CD14-positive monocyte (primary cell): Measurements from ENCODE around the gene ZCCHC8. TPM values are rescaled to one million over a fixed set of nuclear protein-coding genes. Genes with fewer than 3 reads are reported as not detected.

Experiments used
- DNase-seq, 3 donors: peaks; one replicate each; pipeline ENCODE4 v3.0.0-alpha.2; 2011 to 2022
- H2AFZ ChIP-seq: 2 replicates; pipeline ENCODE4 v1.6.0; 2012; ENCODE audit warnings: mild to moderate bottlenecking, low read depth, low read length, inconsistent platforms; ENCODE audit not compliant: insufficient read depth, poor library complexity, severe bottlenecking
- H3K27ac ChIP-seq, 2 donors: 1 replicate in 1 of 2; 2 replicates in 1 of 2; pipeline ENCODE4 v1.5.1; 2012 to 2013; ENCODE audit warnings: low read length in 2 of 2, control low read depth in 1 of 2, inconsistent platforms in 1 of 2, low read depth in 1 of 2, mild to moderate bottlenecking in 1 of 2
- H3K27me3 ChIP-seq, 2 donors: one replicate each; pipeline versions ENCODE4 v1.6.0 to v1.6.1; 2011 to 2013; ENCODE audit warnings: low read length in 2 of 2; ENCODE audit not compliant: control insufficient read depth in 2 of 2, insufficient read depth in 2 of 2
- H3K36me3 ChIP-seq, 2 donors: replicated peaks in 1 of 2; 1 replicate in 1 of 2; 2 replicates in 1 of 2; pipeline versions ENCODE4 v1.5.1 to v1.6.1; 2012 to 2013; ENCODE audit warnings: low read length in 2 of 2, control low read depth in 1 of 2, inconsistent platforms in 1 of 2, mild to moderate bottlenecking in 1 of 2; ENCODE audit not compliant: insufficient read depth in 2 of 2, control insufficient read depth in 1 of 2
- H3K4me1 ChIP-seq, 2 donors: 1 replicate in 1 of 2; 2 replicates in 1 of 2; pipeline versions ENCODE4 v1.5.1 to v1.6.1; 2012 to 2013; ENCODE audit warnings: low read length in 2 of 2, control low read depth in 1 of 2, inconsistent platforms in 1 of 2, mild to moderate bottlenecking in 1 of 2, moderate library complexity in 1 of 2; ENCODE audit not compliant: insufficient read depth in 2 of 2, control insufficient read depth in 1 of 2
- H3K4me2 ChIP-seq: replicated peaks from 2 replicates; pipeline ENCODE3; 2012; ENCODE audit warnings: low read length, moderate library complexity, mild to moderate bottlenecking; ENCODE audit not compliant: poor library complexity, severe bottlenecking; ENCODE audit errors: extremely low read depth
- H3K4me3 ChIP-seq, 3 experiments: fragments of 200-600 bp in 1 of 3; sonication (generic) in 1 of 3; replicated peaks in 1 of 3; 1 replicate in 2 of 3; 2 replicates in 1 of 3; pipeline ENCODE4 v1.5.1; 2011 to 2013; ENCODE audit warnings: low read length in 3 of 3, mild to moderate bottlenecking in 3 of 3, control low read depth in 2 of 3, low read depth in 2 of 3, inconsistent platforms in 1 of 3, moderate library complexity in 1 of 3
- H3K79me2 ChIP-seq: 2 replicates; pipeline ENCODE4 v1.6.0; 2012; ENCODE audit warnings: mild to moderate bottlenecking, control low read depth, inconsistent platforms, low read length, moderate library complexity; ENCODE audit not compliant: insufficient read depth
- H3K9ac ChIP-seq: 2 replicates; pipeline ENCODE4 v1.6.0; 2017; ENCODE audit warnings: low read length, mild to moderate bottlenecking; ENCODE audit not compliant: insufficient read depth, poor library complexity, severe bottlenecking
- H3K9me3 ChIP-seq, 2 donors: replicated peaks in 1 of 2; 1 replicate in 1 of 2; 2 replicates in 1 of 2; pipeline versions ENCODE4 v1.5.1 to v1.6.1; 2012 to 2013; ENCODE audit warnings: low read length in 2 of 2, control low read depth in 1 of 2; ENCODE audit not compliant: control insufficient read depth in 1 of 2, insufficient read depth in 1 of 2
- H4K20me1 ChIP-seq: 2 replicates; pipeline ENCODE4 v1.6.0; 2012; ENCODE audit warnings: mild to moderate bottlenecking, low read length, control low read depth, moderate library complexity; ENCODE audit not compliant: insufficient read depth
- H3K27ac Mint-ChIP-seq, 7 donors: one replicate each; pipeline ENCODE4 v1.8.0; 2020; ENCODE audit warnings: mild to moderate bottlenecking in 7 of 7, mixed read lengths in 7 of 7, moderate library complexity in 6 of 7, inconsistent platforms in 2 of 7
- H3K27me3 Mint-ChIP-seq, 3 donors: one replicate each; pipeline ENCODE4 v1.8.0; 2021 to 2022; ENCODE audit warnings: low read depth in 3 of 3, mild to moderate bottlenecking in 3 of 3, mixed read lengths in 3 of 3, moderate library complexity in 3 of 3, inconsistent platforms in 1 of 3
- H3K36me3 Mint-ChIP-seq, 2 donors: one replicate each; pipeline ENCODE4 v1.8.0; 2020; ENCODE audit warnings: mixed read lengths in 2 of 2, inconsistent platforms in 1 of 2, mild to moderate bottlenecking in 1 of 2
- H3K4me1 Mint-ChIP-seq: one replicate; pipeline ENCODE4 v1.8.0; 2020; ENCODE audit warnings: mild to moderate bottlenecking, mixed read lengths
- H3K4me3 Mint-ChIP-seq, 2 donors: one replicate each; pipeline ENCODE4 v1.8.0; 2020; ENCODE audit warnings: mild to moderate bottlenecking in 2 of 2, mixed read lengths in 2 of 2, moderate library complexity in 1 of 2
- H3K9me3 Mint-ChIP-seq, 7 donors: one replicate each; pipeline ENCODE4 v1.8.0; 2020 to 2022; ENCODE audit warnings: mixed read lengths in 7 of 7, mild to moderate bottlenecking in 6 of 7, moderate library complexity in 6 of 7, inconsistent platforms in 2 of 7
- WGBS: methylation state at CpG from one replicate; pipeline ENCODE4 v1.1.5; 2013; ENCODE audit warnings: missing lambda C conversion rate; ENCODE audit not compliant: insufficient coverage; 5-methylcytosine and 5-hydroxymethylcytosine counted together
- intact Hi-C, 2 donors: fragments of 100-400 bp; cut with micrococcal nuclease; formaldehyde crosslinking; loops; one replicate each; pipeline versions ENCODE4 v1.15.0 to v1.15.1; 2023
- polyA plus RNA-seq, 3 donors: library from polyadenylated mRNA; depleted of rRNA in 1 of 3; unstranded in 2 of 3; stranded (reverse) in 1 of 3; fragments of 300-500 nt in 2 of 3; fragments of >200 nt in 1 of 3; fragmentation: Illumina TruSeq in 2 of 3; gene quantifications; 1 replicate in 2 of 3; 2 replicates in 1 of 3; pipeline ENCODE4 v1.2.3, GENCODE V29; 2012 to 2021
- TF ChIP-seq, protein P1 (sequence below): fragments of 200-600 bp; IDR thresholded peaks from one replicate; pipeline ENCODE4 v1.8.0; 2022; ENCODE audit warnings: antibody characterized with exemption, mild to moderate bottlenecking

ZCCHC8 gene
- polyA plus RNA-seq, 3 donors: 2.5 to 25.4 (median 5.4) TPM

DNA sequence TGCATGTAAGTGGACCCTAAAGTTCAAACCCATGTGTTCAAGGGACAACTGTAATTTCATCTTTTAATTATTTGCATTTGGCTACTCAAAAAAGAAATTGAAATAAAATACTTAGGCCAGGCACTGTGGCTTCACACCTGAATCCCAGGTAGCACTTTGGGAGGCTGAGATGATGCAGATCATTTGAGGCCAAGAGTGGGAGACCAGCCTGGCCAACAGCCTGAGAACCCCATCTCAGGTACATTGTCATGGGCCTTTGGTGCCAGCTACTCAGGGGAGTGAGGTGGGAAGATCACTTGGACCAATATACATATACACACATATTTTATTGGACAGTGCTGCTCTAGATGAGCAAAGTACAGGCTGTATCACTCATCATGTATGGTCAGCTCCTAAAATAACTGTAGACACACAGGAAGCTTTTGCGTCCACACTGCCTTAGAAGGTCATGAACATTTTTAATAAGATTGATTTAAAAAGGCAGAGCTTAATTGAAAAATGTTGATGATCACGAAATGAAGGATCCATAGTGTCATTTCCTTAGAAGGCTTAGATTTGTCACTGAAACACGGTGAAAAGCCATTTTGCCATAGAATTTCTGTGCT is 2.5 kb upstream of the ZCCHC8 start:
- Histone ChIP-seq H2AFZ (no peak overlapping the region), H3K79me2 (peaks cover 54% of the 10 kb centered on the region), H3K27ac (peak overlapping the region in 1 of 2 donors; percentile 99), H3K4me1 (peaks cover 32 to 53% of the 10 kb centered on the region in 2 donors), H3K4me3 (no peak overlapping the region), H4K20me1 (peaks cover 46% of the 10 kb centered on the region), H3K9me3 (no peaks in the 10 kb centered on the region), H3K36me3 (peaks cover 49 to 55% of the 10 kb centered on the region in 2 donors), H3K9ac (no peak overlapping the region), H3K27me3 (no peaks in the 10 kb centered on the region), H3K4me2 (no peak overlapping the region)
- no peak for DNase-seq
- TF ChIP-seq, protein P1, sequence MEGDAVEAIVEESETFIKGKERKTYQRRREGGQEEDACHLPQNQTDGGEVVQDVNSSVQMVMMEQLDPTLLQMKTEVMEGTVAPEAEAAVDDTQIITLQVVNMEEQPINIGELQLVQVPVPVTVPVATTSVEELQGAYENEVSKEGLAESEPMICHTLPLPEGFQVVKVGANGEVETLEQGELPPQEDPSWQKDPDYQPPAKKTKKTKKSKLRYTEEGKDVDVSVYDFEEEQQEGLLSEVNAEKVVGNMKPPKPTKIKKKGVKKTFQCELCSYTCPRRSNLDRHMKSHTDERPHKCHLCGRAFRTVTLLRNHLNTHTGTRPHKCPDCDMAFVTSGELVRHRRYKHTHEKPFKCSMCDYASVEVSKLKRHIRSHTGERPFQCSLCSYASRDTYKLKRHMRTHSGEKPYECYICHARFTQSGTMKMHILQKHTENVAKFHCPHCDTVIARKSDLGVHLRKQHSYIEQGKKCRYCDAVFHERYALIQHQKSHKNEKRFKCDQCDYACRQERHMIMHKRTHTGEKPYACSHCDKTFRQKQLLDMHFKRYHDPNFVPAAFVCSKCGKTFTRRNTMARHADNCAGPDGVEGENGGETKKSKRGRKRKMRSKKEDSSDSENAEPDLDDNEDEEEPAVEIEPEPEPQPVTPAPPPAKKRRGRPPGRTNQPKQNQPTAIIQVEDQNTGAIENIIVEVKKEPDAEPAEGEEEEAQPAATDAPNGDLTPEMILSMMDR: no peak
- Mint-ChIP-seq H3K27ac (peak overlapping the region in 3 of 7 donors; percentile 41 to 99 (median 54)), H3K36me3 (peaks cover 43 to 54% of the 10 kb centered on the region in 2 donors), H3K4me1 (peaks cover 42% of the 10 kb centered on the region), H3K9me3 (no peaks in the 10 kb centered on the region), H3K4me3 (no peak overlapping the region), H3K27me3 (peaks cover 0 to 4% (median 0%) of the 10 kb centered on the region in 3 donors)
- intact Hi-C loops: loop anchor here in 1 of 2 donors (10.0 kb wide), 1 partner anchor 238 kb away; the partner anchor contains the start of gene VPS33A
- WGBS: 80% methylated on average over 1 of the region's 3 CpGs

DNA sequence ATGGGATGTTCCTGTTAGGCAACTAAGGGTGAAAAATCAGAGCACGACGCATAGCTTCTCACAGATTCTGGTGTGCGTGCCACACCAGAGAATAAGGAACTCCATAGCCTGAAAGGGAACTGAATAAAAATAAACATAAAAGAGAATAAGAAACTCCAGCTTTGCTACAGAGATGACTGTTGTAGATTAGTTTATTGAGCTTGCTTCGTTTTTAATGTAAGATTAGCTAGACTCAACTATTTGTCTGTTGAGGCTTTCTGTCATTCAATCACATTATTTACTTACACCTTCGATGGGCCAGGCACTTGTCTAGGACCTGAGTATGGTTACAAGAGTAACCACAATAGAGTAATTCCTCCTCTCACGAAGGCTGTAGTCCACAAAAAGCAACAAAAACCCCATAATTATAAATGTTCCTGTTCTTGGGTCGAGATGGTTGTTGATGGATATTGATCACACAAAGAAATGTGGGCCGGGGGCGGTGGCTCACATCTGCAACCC is 807 bp upstream of the ZCCHC8 start:
- Histone ChIP-seq H3K9me3 (no peaks in the 10 kb centered on the region), H3K27ac (peak overlapping the region; percentile 84 to 99), H2AFZ (peak overlapping the region; percentile 71), H3K4me1 (peaks cover 32 to 56% of the 10 kb centered on the region in 2 donors), H3K9ac (peak overlapping the region; percentile 98), H4K20me1 (peaks cover 35% of the 10 kb centered on the region), H3K36me3 (peaks cover 34 to 46% of the 10 kb centered on the region in 2 donors), H3K79me2 (peaks cover 59% of the 10 kb centered on the region), H3K4me2 (peak overlapping the region; percentile 89), H3K27me3 (no peaks in the 10 kb centered on the region), H3K4me3 (peak overlapping the region; percentile 71 to 99 (median 78))
- peak overlapping the region; percentile 95 to 99 (median 99) for H3K27ac Mint-ChIP-seq
- peak overlapping the region; percentile 95 to 98 for H3K4me3 Mint-ChIP-seq
- TF ChIP-seq, protein P1: no peak
- intact Hi-C loops: loop anchor here in 1 of 2 donors (10.0 kb wide), 1 partner anchor 237 kb away; the partner anchor contains the start of gene VPS33A
- peaks cover 47% of the 10 kb centered on the region for H3K4me1 Mint-ChIP-seq
- H3K27me3 Mint-ChIP-seq: peaks cover 0 to 4% (median 0%) of the 10 kb centered on the region in 3 donors
- peaks cover 33 to 45% of the 10 kb centered on the region in 2 donors for H3K36me3 Mint-ChIP-seq
- peaks cover 0 to 2% (median 0%) of the 10 kb centered on the region in 7 donors for H3K9me3 Mint-ChIP-seq
- peak; percentile 81 to 90 (median 87) for DNase-seq
- 94% methylated on average over 2 of the region's 9 CpGs for WGBS
